A549 (cell line): Measurements from ENCODE around the gene KIF3B. TPM values are rescaled to one million over a fixed set of nuclear protein-coding genes. Genes with fewer than 3 reads are reported as not detected.

Experiments used
- ATAC-seq, 2 experiments: fragments of 200-7000 bp in 1 of 2; fragments of >200 bp in 1 of 2; cut with Nextera tagmentation in 1 of 2; cut with Tn5 transposase in 1 of 2; 3 replicates each; pipeline versions ENCODE4 v1.8.0 to v1.9.1; 2018 to 2020; ENCODE audit warnings: mild to moderate bottlenecking in 1 of 2, moderate library complexity in 1 of 2
- CTCF ChIA-PET: fragments of 300-600 bp; sonication (Branson Sonifier 250); formaldehyde crosslinking; extraction: SDS; loops from one replicate; lab custom pipeline; 2021; ENCODE audit warnings: antibody characterized with exemption, inconsistent platforms; lab: Yijun Ruan, JAX
- POLR2A ChIA-PET: fragments of 350-600 bp; formaldehyde crosslinking; extraction: SDS; loops from one replicate; lab custom pipeline; 2021; ENCODE audit warnings: antibody characterized with exemption, inconsistent platforms; lab: Yijun Ruan, JAX
- DNase-seq, 2 experiments: peaks; one replicate each; pipeline versions ENCODE4 v3.0.0 to v3.0.0-alpha.2; 2011 to 2016; ENCODE audit warnings: low read depth in 1 of 2, low spot score in 1 of 2
- FAIRE-seq: peaks from 2 replicates; lab custom pipeline; 2011; peaks lifted over from hg19 to GRCh38; lab: Jason Lieb, UNC
- H3K27ac ChIP-seq, 2 experiments: fragments of >200 bp; sonication (Bioruptor Twin); formaldehyde crosslinking; 3 replicates each; pipeline ENCODE4 v1.5.1; 2016 to 2017
- H3K4me1 ChIP-seq: fragments of >200 bp; sonication (Bioruptor Twin); formaldehyde crosslinking; 3 replicates; pipeline ENCODE4 v1.6.1; 2016
- H3K4me2 ChIP-seq: fragments of >200 bp; sonication (Bioruptor Twin); formaldehyde crosslinking; 3 replicates; pipeline ENCODE4 v1.6.1; 2016
- H3K4me3 ChIP-seq: fragments of >200 bp; sonication (Bioruptor Twin); formaldehyde crosslinking; 3 replicates; pipeline ENCODE4 v1.5.1; 2016
- H3K9me3 ChIP-seq: fragments of >200 bp; sonication (Bioruptor Twin); formaldehyde crosslinking; 3 replicates; pipeline ENCODE4 v1.6.1; 2016
- BCL3 ChIP-seq: fragments of >200 bp; sonication (Bioruptor Twin); formaldehyde crosslinking; IDR thresholded peaks from 3 replicates; pipeline ENCODE4 v1.6.1; 2016
- BHLHE40 ChIP-seq: IDR thresholded peaks from 2 replicates; pipeline ENCODE4 v1.6.1; 2012; ENCODE audit warnings: low read depth, low read length, inconsistent platforms
- CBX2 ChIP-seq: fragments of 200-600 bp; sonication (generic); IDR thresholded peaks from 2 replicates; pipeline ENCODE4 v1.6.1; 2016; ENCODE audit warnings: low read depth, mild to moderate bottlenecking, borderline replicate concordance
- CTCF ChIP-seq: fragments of >200 bp; sonication (Bioruptor Twin); formaldehyde crosslinking; IDR thresholded peaks from 3 replicates; pipeline ENCODE4 v1.5.1; 2016
- EHF ChIP-seq: fragments of 250-450 bp; sonication (Bioruptor Pico); IDR thresholded peaks from 2 replicates; pipeline ENCODE4 v1.5.0; 2020; ENCODE audit warnings: mild to moderate bottlenecking
- EHMT2 ChIP-seq: fragments of 200-600 bp; sonication (generic); IDR thresholded peaks from 2 replicates; pipeline ENCODE4 v1.6.1; 2016; ENCODE audit warnings: antibody characterized with exemption, low read depth, mild to moderate bottlenecking, moderate library complexity
- FOSB ChIP-seq: fragments of 250-450 bp; sonication (Bioruptor Pico); IDR thresholded peaks from 2 replicates; pipeline ENCODE4 v1.5.0; 2020; ENCODE audit warnings: mild to moderate bottlenecking, moderate library complexity
- FOSL2 ChIP-seq, 2 experiments: fragments of 450-650 bp in 1 of 2; fragments of >200 bp in 1 of 2; sonication (Bioruptor Twin) in 1 of 2; formaldehyde crosslinking; IDR thresholded peaks; 2 replicates each; pipeline versions ENCODE4 v1.5.0 to v1.6.1; 2016 to 2020; ENCODE audit warnings: mild to moderate bottlenecking in 1 of 2, moderate library complexity in 1 of 2
- FOXS1 ChIP-seq: fragments of 250-450 bp; sonication (Bioruptor Pico); IDR thresholded peaks from 2 replicates; pipeline ENCODE4 v1.5.0; 2020; ENCODE audit warnings: mild to moderate bottlenecking, moderate library complexity
- HMGXB4 ChIP-seq: fragments of 250-450 bp; sonication (Bioruptor Pico); IDR thresholded peaks from 2 replicates; pipeline ENCODE4 v1.5.0; 2021; ENCODE audit warnings: mild to moderate bottlenecking, moderate library complexity, borderline replicate concordance
- HOXB5 ChIP-seq: fragments of 250-450 bp; sonication (Bioruptor Pico); IDR thresholded peaks from 2 replicates; pipeline ENCODE4 v1.5.0; 2020; ENCODE audit warnings: mild to moderate bottlenecking, moderate library complexity
- JUN ChIP-seq, 2 experiments: fragments of >200 bp; sonication (Bioruptor Twin); formaldehyde crosslinking; IDR thresholded peaks; 2 replicates in 1 of 2; 3 replicates in 1 of 2; pipeline ENCODE4 v1.6.1; 2016 to 2017
- KDM1A ChIP-seq: fragments of 200-600 bp; sonication (generic); IDR thresholded peaks from 2 replicates; pipeline ENCODE4 v1.6.1; 2016; ENCODE audit warnings: low read depth, mild to moderate bottlenecking
- KDM5A ChIP-seq: fragments of 200-600 bp; sonication (generic); IDR thresholded peaks from 2 replicates; pipeline ENCODE4 v1.6.1; 2016; ENCODE audit warnings: antibody characterized with exemption, mild to moderate bottlenecking
- MAFK ChIP-seq: fragments of 450-650 bp; IDR thresholded peaks from 2 replicates; pipeline ENCODE4 v1.6.1; 2014; ENCODE audit not compliant: partially characterized antibody
- MAX ChIP-seq: IDR thresholded peaks from 2 replicates; pipeline ENCODE4 v1.6.1; 2012
- NFE2L2 ChIP-seq: fragments of 150-350 bp; conservative IDR thresholded peaks from 2 replicates; pipeline ENCODE4 v1.6.1; 2014; ENCODE audit warnings: low read length
- NR3C1 ChIP-seq: fragments of >200 bp; sonication (Bioruptor Twin); formaldehyde crosslinking; IDR thresholded peaks from 3 replicates; pipeline ENCODE4 v1.6.1; 2017
- PBX3 ChIP-seq: IDR thresholded peaks from 2 replicates; pipeline ENCODE4 v1.6.1; 2012
- POLR2A ChIP-seq: IDR thresholded peaks from 2 replicates; pipeline ENCODE4 v1.6.1; 2012; ENCODE audit warnings: mild to moderate bottlenecking, low read length
- RARB ChIP-seq: fragments of 250-450 bp; sonication (Bioruptor Pico); IDR thresholded peaks from 2 replicates; pipeline ENCODE4 v1.8.0; 2021; ENCODE audit warnings: mild to moderate bottlenecking, moderate library complexity
- RCOR1 ChIP-seq: fragments of 150-350 bp; IDR thresholded peaks from 2 replicates; pipeline ENCODE4 v1.6.1; 2014; ENCODE audit warnings: antibody characterized with exemption, low read length, low read depth
- RFX5 ChIP-seq: fragments of 450-650 bp; IDR thresholded peaks from 2 replicates; pipeline ENCODE4 v1.7.1; 2014; ENCODE audit warnings: antibody characterized with exemption, mild to moderate bottlenecking, moderate library complexity
- RNF2 ChIP-seq: fragments of 200-600 bp; sonication (generic); IDR thresholded peaks from 2 replicates; pipeline ENCODE4 v1.6.1; 2016; ENCODE audit warnings: low read depth, mild to moderate bottlenecking, antibody characterized with exemption, moderate library complexity, borderline replicate concordance
- SMC3 ChIP-seq: fragments of >200 bp; sonication (Bioruptor Twin); formaldehyde crosslinking; IDR thresholded peaks from 3 replicates; pipeline ENCODE4 v1.6.1; 2018; ENCODE audit warnings: inconsistent platforms
- TFCP2L1 ChIP-seq: fragments of 250-450 bp; sonication (Bioruptor Pico); IDR thresholded peaks from 2 replicates; pipeline ENCODE4 v1.5.0; 2021; ENCODE audit warnings: mild to moderate bottlenecking
- TP53 ChIP-seq: fragments of 250-450 bp; sonication (Bioruptor Pico); IDR thresholded peaks from 2 replicates; pipeline ENCODE4 v1.5.0; 2021; ENCODE audit warnings: mild to moderate bottlenecking, moderate library complexity
- USF2 ChIP-seq: fragments of 450-650 bp; IDR thresholded peaks from 2 replicates; pipeline ENCODE4 v1.6.1; 2014; ENCODE audit warnings: antibody characterized with exemption
- ZFP36 ChIP-seq: fragments of 450-650 bp; IDR thresholded peaks from 2 replicates; pipeline ENCODE4 v1.6.1; 2014; ENCODE audit warnings: borderline replicate concordance; ENCODE audit not compliant: partially characterized antibody
- WGBS: methylation state at CpG from one replicate; pipeline ENCODE4 v1.1.6; 2017; ENCODE audit errors: missing lambda C conversion rate; 5-methylcytosine and 5-hydroxymethylcytosine counted together
- polyA plus RNA-seq, 4 experiments: library from polyadenylated mRNA; depleted of rRNA in 3 of 4; stranded (reverse); fragments of >200 nt; fragmentation: RNase III in 1 of 4; extraction: RNeasy Plus Mini Kit Qiagen cat#74134 plus additional on column Dnase treatment in 1 of 4; gene quantifications; 2 replicates in 3 of 4; 3 replicates in 1 of 4; pipeline ENCODE4 v1.2.3, GENCODE V29; 2011 to 2017

The KIF3B gene
- polyA plus RNA-seq, 2 of the 4 experiments (the other 2 are of a cell fraction) = 23.7 to 33.7 TPM

GRCh38 chr20:32277361-32278198 lies at the start of gene KIF3B (continued):
- no peak for TF ChIP-seq CTCF
- TF ChIP-seq USF2 = no peak
- TF ChIP-seq PBX3 = no peak
- no peak for TF ChIP-seq EHMT2
- no peak for TF ChIP-seq FOSB (CRISPR knock-in tag)
- TF ChIP-seq CBX2 = no peak
- no peak for TF ChIP-seq RARB (CRISPR knock-in tag)
- no peak for TF ChIP-seq SMC3
- no peak for TF ChIP-seq RFX5
- peak in 1 of 2 experiments; percentile 65; a peak in 1 of 5 replicates for TF ChIP-seq JUN (IDR thresholded peaks at IDR 0.05)
- TF ChIP-seq MAX = peak; percentile 44; the same call in 1 of the 2 replicates
- no peak for TF ChIP-seq KDM1A
- no peak for TF ChIP-seq NR3C1
- TF ChIP-seq RCOR1 = no peak
- TF ChIP-seq HMGXB4 (CRISPR knock-in tag) = no peak
- TF ChIP-seq EHF = peak; percentile 64; the same call in 1 of the 2 replicates
- TF ChIP-seq MAFK = peak; percentile 12
- TF ChIP-seq RNF2 = no peak
- no peak for TF ChIP-seq KDM5A

GRCh38 chr20:32227744-32228688 lies 49.4 kb upstream of the KIF3B start:
- WGBS = 93% methylated on average over 22 of the region's 22 CpGs
- CTCF ChIA-PET = interaction anchor here (2.2 kb wide), 1 partner anchor 10 kb away, joined by 5 read pairs; no protein-coding TSS in a partner anchor
- TF ChIP-seq TFCP2L1 (CRISPR knock-in tag) = no peak
- no peak for TF ChIP-seq BHLHE40
- no peak for TF ChIP-seq HOXB5
- TF ChIP-seq FOSL2 (IDR thresholded peaks at IDR 0.05) = no peak
- no peak for TF ChIP-seq FOSL2 (CRISPR knock-in tag; IDR thresholded peaks at IDR 0.05)
- no peak for TF ChIP-seq TP53 (CRISPR knock-in tag)
- no peak for TF ChIP-seq MAX
- no peak for TF ChIP-seq POLR2A
- TF ChIP-seq BCL3 = no peak
- no peak for TF ChIP-seq FOXS1 (CRISPR knock-in tag)
- no peak for TF ChIP-seq PBX3
- no peak for TF ChIP-seq NFE2L2
- TF ChIP-seq ZFP36 = no peak

More at GRCh38 chr20:32227744-32228688, 49.4 kb upstream of the KIF3B start:
- ATAC-seq = no peak
- no peak for DNase-seq
- POLR2A ChIA-PET = no interaction called here
- Histone ChIP-seq H3K4me1 (no peaks in the 10 kb centered on the region), H3K27ac (no peak overlapping the region), H3K4me2 (no peak overlapping the region), H3K4me3 (no peak overlapping the region), H3K9me3 (no peaks in the 10 kb centered on the region)
- FAIRE-seq = no peak
